Left lung (tissue), 10 donors: Measurements from ENCODE around the gene FIBP. TPM values are rescaled to one million over a fixed set of nuclear protein-coding genes. Genes with fewer than 3 reads are reported as not detected.

Experiments
- ATAC-seq: fragments of 200-7000 bp; cut with Tn5 transposase; one replicate; pipeline ENCODE4 v1.9.1; 2020; ENCODE audit warnings: moderate library complexity
- DNase-seq, 4 donors: peaks; one replicate each; pipeline ENCODE4 v3.0.0-alpha.2; 2013 to 2020
- H3K27ac ChIP-seq, 2 donors: fragments of 200-600 bp; sonication (generic) in 1 of 2; one replicate each; pipeline versions ENCODE4 v1.5.0 to v1.8.0; 2020 to 2021
- H3K27me3 ChIP-seq, 2 donors: fragments of 200-600 bp; sonication (generic) in 1 of 2; one replicate each; pipeline versions ENCODE4 v1.5.0 to v1.8.0; 2020 to 2021
- H3K36me3 ChIP-seq, 2 donors: fragments of 200-600 bp; sonication (generic) in 1 of 2; one replicate each; pipeline versions ENCODE4 v1.5.0 to v1.8.0; 2020 to 2021
- H3K4me1 ChIP-seq, 2 donors: fragments of 200-600 bp; one replicate each; pipeline ENCODE4 v1.8.0; 2021
- H3K4me3 ChIP-seq, 2 donors: fragments of 200-600 bp; sonication (generic) in 1 of 2; one replicate each; pipeline versions ENCODE4 v1.5.0 to v1.8.0; 2020 to 2021; ENCODE audit warnings: mild to moderate bottlenecking in 1 of 2
- H3K9me3 ChIP-seq, 2 donors: fragments of 200-600 bp; sonication (generic) in 1 of 2; one replicate each; pipeline versions ENCODE4 v1.5.0 to v1.8.0; 2020 to 2021
- intact Hi-C, 2 donors: fragments of 100-400 bp; cut with DNase I; formaldehyde crosslinking; loops; one replicate each; pipeline versions ENCODE4 v1.11.2 to v1.14.2; 2022
- polyA plus RNA-seq, 6 donors: library from polyadenylated mRNA; unstranded; fragments of 120-200 nt; gene quantifications; one replicate each; pipeline ENCODE4 v1.2.1, GENCODE V29; 2013; ENCODE audit not compliant: insufficient read length in 6 of 6
- total RNA-seq, 2 donors: library from RNA; stranded (reverse); fragmentation: NEBNext Ultra II Directional; extraction: Animal tissue kit (Norgen Biotek cat#: 25700); gene quantifications; one replicate each; pipeline ENCODE4 v1.2.1, GENCODE V29; 2021
- TF ChIP-seq, protein P1 (sequence below), 2 donors: fragments of 200-600 bp; sonication (generic) in 1 of 2; IDR thresholded peaks; one replicate each; pipeline versions ENCODE4 v1.5.0 to v1.8.0; 2021; ENCODE audit warnings: antibody characterized with exemption in 2 of 2
- donor health status: DM: no; HTN: yes; CAD: no.
- donor health status: DM: no; HTN: no; CAD: no.

Gene FIBP
- total and polyA plus RNA-seq, 8 donors = 56.5 to 83.0 (median 76.6) TPM

- DNase-seq (peak; percentile 95 to 99 (median 96)), ATAC-seq (peak; percentile 98)
- Histone ChIP-seq H3K27me3 (no peaks in the 10 kb centered on the region), H3K27ac (peak overlapping the region; percentile 80 to 84), H3K4me1 (peaks cover 0 to 45% of the 10 kb centered on the region in 2 donors), H3K9me3 (no peaks in the 10 kb centered on the region), H3K4me3 (peak overlapping the region; percentile 45 to 58), H3K36me3 (peaks cover 0 to 1% of the 10 kb centered on the region in 2 donors)
- intact Hi-C loops = no loop called here
- TF ChIP-seq, protein P1, sequence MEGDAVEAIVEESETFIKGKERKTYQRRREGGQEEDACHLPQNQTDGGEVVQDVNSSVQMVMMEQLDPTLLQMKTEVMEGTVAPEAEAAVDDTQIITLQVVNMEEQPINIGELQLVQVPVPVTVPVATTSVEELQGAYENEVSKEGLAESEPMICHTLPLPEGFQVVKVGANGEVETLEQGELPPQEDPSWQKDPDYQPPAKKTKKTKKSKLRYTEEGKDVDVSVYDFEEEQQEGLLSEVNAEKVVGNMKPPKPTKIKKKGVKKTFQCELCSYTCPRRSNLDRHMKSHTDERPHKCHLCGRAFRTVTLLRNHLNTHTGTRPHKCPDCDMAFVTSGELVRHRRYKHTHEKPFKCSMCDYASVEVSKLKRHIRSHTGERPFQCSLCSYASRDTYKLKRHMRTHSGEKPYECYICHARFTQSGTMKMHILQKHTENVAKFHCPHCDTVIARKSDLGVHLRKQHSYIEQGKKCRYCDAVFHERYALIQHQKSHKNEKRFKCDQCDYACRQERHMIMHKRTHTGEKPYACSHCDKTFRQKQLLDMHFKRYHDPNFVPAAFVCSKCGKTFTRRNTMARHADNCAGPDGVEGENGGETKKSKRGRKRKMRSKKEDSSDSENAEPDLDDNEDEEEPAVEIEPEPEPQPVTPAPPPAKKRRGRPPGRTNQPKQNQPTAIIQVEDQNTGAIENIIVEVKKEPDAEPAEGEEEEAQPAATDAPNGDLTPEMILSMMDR (IDR thresholded peaks at IDR 0.05) = no peak
Measured at GRCh38 chr11:65873318-65874156, 14.7 kb downstream of the FIBP start.

DNA sequence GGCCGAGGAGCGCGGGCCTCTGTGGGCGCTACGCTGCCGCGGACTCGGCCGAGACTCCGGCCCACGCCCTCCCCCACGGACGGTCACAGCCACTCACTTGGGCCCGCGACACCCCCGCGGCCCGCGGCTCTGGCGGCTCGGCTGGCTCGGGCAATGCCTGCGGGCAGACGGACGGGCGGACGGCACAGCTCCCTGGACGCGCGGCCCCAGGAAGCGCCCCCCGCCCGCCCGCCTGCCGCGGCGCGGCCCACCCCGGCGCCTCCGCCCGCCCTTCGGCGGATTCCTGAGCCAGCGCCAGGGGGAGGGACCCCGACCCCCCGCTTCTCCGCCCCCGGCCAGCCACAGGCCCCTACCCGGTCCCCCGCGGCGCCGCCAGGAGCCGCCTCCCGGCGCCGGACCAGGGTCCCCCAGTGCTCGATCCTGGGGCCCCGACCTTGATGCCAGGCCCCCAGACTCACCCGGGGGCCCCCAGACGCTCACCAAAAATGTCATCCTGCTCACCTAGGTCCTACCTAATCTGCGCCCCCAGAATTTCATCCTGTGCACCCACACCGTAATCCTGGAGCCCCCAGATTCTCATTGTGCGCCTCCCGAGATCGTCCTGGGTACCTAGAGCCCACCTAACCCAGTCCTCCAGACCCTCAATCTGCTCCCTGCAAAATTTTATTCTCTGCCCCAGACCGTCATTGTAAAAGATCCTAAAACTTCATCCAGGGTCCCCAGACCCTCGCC lies 15.5 kb downstream of the FIBP start, which contains the start of gene EFEMP2:
Gene EFEMP2, minus strand, starts transcription at position 215 of the 732 bp plus-strand sequence. CDS start 446 bp downstream, outside the sequence.
- Histone ChIP-seq H3K36me3 (peaks cover 0 to 9% of the 10 kb centered on the region in 2 donors), H3K27me3 (no peaks in the 10 kb centered on the region), H3K4me1 (peaks cover 0 to 49% of the 10 kb centered on the region in 2 donors), H3K9me3 (no peaks in the 10 kb centered on the region), H3K27ac (peak within 1 kb of the TSS; percentile 80 to 84), H3K4me3 (peak within 1 kb of the TSS; percentile 45 to 58)
- TF ChIP-seq, protein P1 (IDR thresholded peaks at IDR 0.05) = no peak
- intact Hi-C loops = no loop called here
- peak in 3 of 4 donors; percentile 68 to 91 (median 86) for DNase-seq
- peak; percentile 41 for ATAC-seq

DNA sequence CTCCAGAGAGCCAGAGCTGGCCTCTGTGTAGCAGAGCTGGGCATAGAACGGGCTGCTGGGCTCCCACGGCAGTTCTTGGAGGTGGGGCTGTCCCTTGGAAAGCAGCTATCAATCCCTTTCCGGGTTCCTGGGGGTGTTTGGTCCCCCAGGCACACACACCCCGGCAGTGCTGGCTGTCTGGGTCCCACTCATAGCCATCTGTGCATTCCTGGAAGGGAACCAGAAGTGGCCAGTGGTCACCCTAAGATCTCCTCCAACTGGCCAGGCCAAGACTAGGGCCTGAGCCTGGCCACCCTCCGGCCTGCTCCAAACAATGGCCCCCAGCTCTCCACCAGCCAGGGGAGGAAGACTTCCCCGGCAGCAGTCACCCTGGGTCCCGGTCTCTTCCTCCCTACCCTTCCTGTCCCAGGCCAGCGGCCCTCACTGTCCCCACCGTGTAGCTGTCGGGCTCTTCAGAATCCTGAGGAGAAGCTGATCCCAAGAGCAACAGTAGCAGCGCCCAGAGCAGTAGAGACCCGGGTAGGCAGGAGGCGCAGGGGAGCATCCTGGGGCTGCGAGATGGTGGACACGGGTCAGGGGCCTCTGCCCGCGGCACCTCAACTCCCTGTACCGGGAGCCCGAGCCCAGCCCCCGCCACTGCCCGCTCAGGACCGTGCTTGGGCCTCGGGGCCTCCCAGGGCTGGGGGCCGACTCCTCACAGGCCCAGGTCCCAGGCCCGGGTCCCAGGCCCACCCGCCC lies 16.3 kb downstream of the FIBP start:
- Histone ChIP-seq H3K27me3 (no peaks in the 10 kb centered on the region), H3K4me1 (peaks cover 0 to 56% of the 10 kb centered on the region in 2 donors), H3K9me3 (no peaks in the 10 kb centered on the region), H3K4me3 (peak overlapping the region; percentile 45 to 58), H3K36me3 (peaks cover 0 to 17% of the 10 kb centered on the region in 2 donors), H3K27ac (peak overlapping the region; percentile 80 to 84)
- TF ChIP-seq, protein P1 (IDR thresholded peaks at IDR 0.05) = no peak
- peak in 2 of 4 donors; percentile 35 to 79 for DNase-seq
- intact Hi-C loops = no loop called here
- peak; percentile 1 for ATAC-seq

- Histone ChIP-seq H3K4me3 (no peak overlapping the region), H3K27ac (peak overlapping the region; percentile 80 to 84)
- intact Hi-C loops = no loop called here
Measured at GRCh38 chr11:65870706-65871681, 17.3 kb downstream of the FIBP start.

More at GRCh38 chr11:65870706-65871681, 17.3 kb downstream of the FIBP start:
- Histone ChIP-seq H3K36me3 (peaks cover 0 to 27% of the 10 kb centered on the region in 2 donors), H3K9me3 (no peaks in the 10 kb centered on the region), H3K27me3 (no peaks in the 10 kb centered on the region), H3K4me1 (peaks cover 0 to 56% of the 10 kb centered on the region in 2 donors)
- DNase-seq (peak in 1 of 4 donors; percentile 67), ATAC-seq (no peak)
- TF ChIP-seq, protein P1 (IDR thresholded peaks at IDR 0.05) = no peak
